Thoracic aorta (tissue), 2 donors: ENCODE measurements around the gene KLHL24. TPM values are rescaled to one million over a fixed set of nuclear protein-coding genes. Genes with fewer than 3 reads are reported as not detected.

Experiments used
- ATAC-seq: fragments of 150-250 bp; one replicate; pipeline ENCODE4 v1.8.0; 2017; ENCODE audit warnings: low read depth; ENCODE audit not compliant: insufficient number of reproducible peaks, low FRiP score
- DNase-seq: peaks from one replicate; pipeline ENCODE4 v3.0.0-alpha.2; 2020; ENCODE audit warnings: low spot score
- H3K27ac ChIP-seq, 2 donors: fragments of 200-600 bp; sonication (generic); 1 replicate in 1 of 2; 2 replicates in 1 of 2; pipeline ENCODE4 v1.5.1; 2016; ENCODE audit warnings: mild to moderate bottlenecking in 2 of 2, moderate library complexity in 2 of 2
- H3K27me3 ChIP-seq: fragments of 200-600 bp; sonication (generic); replicated peaks from 2 replicates; pipeline ENCODE4 v1.6.0; 2016; ENCODE audit warnings: mild to moderate bottlenecking; ENCODE audit not compliant: insufficient read depth
- H3K36me3 ChIP-seq: fragments of 200-600 bp; sonication (generic); one replicate; pipeline ENCODE4 v1.5.1; 2016
- H3K4me1 ChIP-seq, 2 donors: fragments of 200-600 bp; sonication (generic); 1 replicate in 1 of 2; 2 replicates in 1 of 2; pipeline versions ENCODE4 v1.5.1 to v1.6.0; 2016; ENCODE audit warnings: low read depth in 2 of 2, mild to moderate bottlenecking in 1 of 2; ENCODE audit not compliant: control insufficient read depth in 1 of 2
- H3K4me3 ChIP-seq: fragments of 200-600 bp; sonication (generic); 2 replicates; pipeline ENCODE4 v1.5.1; 2016; ENCODE audit warnings: mild to moderate bottlenecking
- H3K9me3 ChIP-seq: fragments of 200-600 bp; sonication (generic); 2 replicates; pipeline ENCODE4 v1.5.1; 2016
- total RNA-seq, 2 donors: library from RNA; depleted of rRNA; stranded (reverse); fragments of >200 nt; gene quantifications; one replicate each; pipeline versions ENCODE4 v1.1.0 to v1.2.3, GENCODE V29; 2016
- TF ChIP-seq, protein P1 (sequence below): fragments of 200-600 bp; sonication (generic); IDR thresholded peaks from one replicate; pipeline ENCODE4 v1.5.1; 2019; ENCODE audit warnings: antibody characterized with exemption

The KLHL24 gene
- total RNA-seq, 2 donors from 2014 or later: 42.6 to 91.7 TPM

DNA sequence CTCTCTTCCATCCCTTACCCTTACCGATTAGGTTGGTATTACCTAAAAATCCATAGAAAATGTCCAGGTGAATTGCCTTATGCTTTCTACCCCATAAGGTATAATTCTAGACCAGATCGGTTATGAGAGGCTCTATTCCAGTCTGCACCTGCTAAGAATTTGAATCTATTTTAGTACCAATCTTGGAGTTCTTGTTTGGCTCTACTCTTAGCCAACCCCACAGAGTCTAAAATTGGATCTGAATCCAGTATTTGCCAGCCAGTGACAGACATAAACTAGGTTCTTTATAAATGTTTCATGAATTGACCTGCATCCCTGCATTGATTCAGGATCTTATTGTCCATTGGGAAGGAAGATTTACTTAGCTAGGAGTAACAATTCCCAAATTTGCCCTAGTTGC, 6.5 kb downstream of the KLHL24 start:
- Histone ChIP-seq H3K4me1 (peaks cover 30 to 32% of the 10 kb centered on the region in 2 donors), H3K27ac (no peak overlapping the region)

DNA sequence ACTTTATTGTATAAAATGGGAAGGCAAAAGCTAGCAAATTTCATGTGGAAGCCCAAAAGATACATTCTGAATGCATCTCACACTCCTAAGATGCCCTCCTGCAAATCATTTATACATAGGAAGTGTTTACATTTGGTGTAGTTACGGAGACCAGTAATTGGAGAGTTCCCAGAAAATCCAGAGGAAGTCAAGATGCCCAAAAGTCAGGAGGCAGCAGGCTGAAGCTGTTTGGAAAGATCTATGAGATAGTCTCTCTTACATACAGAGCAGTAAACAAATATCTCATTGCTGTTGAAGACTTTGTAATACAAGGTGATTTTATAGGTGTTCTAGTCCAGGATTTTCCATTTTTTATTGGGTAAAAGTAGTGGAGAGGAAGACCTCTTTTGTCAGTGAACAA, 8.8 kb downstream of the KLHL24 start:
- Histone ChIP-seq H3K36me3 (no peaks in the 10 kb centered on the region), H3K4me1 (peaks cover 12 to 17% of the 10 kb centered on the region in 2 donors), H3K9me3 (no peaks in the 10 kb centered on the region), H3K4me3 (no peak overlapping the region), H3K27me3 (no peaks in the 10 kb centered on the region), H3K27ac (no peak overlapping the region)
- ATAC-seq: no peak
- no peak for DNase-seq
- TF ChIP-seq, protein P1, sequence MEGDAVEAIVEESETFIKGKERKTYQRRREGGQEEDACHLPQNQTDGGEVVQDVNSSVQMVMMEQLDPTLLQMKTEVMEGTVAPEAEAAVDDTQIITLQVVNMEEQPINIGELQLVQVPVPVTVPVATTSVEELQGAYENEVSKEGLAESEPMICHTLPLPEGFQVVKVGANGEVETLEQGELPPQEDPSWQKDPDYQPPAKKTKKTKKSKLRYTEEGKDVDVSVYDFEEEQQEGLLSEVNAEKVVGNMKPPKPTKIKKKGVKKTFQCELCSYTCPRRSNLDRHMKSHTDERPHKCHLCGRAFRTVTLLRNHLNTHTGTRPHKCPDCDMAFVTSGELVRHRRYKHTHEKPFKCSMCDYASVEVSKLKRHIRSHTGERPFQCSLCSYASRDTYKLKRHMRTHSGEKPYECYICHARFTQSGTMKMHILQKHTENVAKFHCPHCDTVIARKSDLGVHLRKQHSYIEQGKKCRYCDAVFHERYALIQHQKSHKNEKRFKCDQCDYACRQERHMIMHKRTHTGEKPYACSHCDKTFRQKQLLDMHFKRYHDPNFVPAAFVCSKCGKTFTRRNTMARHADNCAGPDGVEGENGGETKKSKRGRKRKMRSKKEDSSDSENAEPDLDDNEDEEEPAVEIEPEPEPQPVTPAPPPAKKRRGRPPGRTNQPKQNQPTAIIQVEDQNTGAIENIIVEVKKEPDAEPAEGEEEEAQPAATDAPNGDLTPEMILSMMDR: no peak

More for the DNA sequence above, 6.5 kb downstream of the KLHL24 start:
- Histone ChIP-seq H3K27me3 (no peaks in the 10 kb centered on the region), H3K36me3 (no peaks in the 10 kb centered on the region), H3K4me3 (no peak overlapping the region), H3K9me3 (no peaks in the 10 kb centered on the region)
- no peak for DNase-seq
- TF ChIP-seq, protein P1: no peak
- no peak for ATAC-seq

DNA sequence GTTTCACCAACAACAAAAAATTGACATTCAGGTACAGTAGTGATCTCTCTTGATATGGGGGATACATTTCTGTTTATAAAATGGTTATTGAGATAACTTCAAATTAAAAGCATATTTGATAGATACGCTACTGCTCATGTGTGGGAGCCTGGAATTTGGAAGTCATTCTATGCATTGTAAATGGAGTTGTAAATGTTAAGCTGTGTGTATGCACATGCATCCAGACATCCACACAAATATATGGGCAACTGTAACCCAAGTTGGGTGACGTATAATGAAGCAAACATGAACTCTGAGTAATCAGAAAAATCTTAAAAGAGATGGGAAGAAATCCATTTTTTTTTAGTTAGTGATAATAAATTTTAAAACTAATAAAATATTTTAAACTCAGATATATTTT, 9.8 kb downstream of the KLHL24 start:
- no peaks in the 10 kb centered on the region for H3K27me3 ChIP-seq
- TF ChIP-seq, protein P1: no peak
- H3K4me1 ChIP-seq: peaks cover 12 to 17% of the 10 kb centered on the region in 2 donors
- H3K9me3 ChIP-seq: no peaks in the 10 kb centered on the region
- DNase-seq (no peak), ATAC-seq (no peak)
- no peaks in the 10 kb centered on the region for H3K36me3 ChIP-seq
- H3K4me3 ChIP-seq: no peak overlapping the region
- H3K27ac ChIP-seq: no peak overlapping the region

DNA sequence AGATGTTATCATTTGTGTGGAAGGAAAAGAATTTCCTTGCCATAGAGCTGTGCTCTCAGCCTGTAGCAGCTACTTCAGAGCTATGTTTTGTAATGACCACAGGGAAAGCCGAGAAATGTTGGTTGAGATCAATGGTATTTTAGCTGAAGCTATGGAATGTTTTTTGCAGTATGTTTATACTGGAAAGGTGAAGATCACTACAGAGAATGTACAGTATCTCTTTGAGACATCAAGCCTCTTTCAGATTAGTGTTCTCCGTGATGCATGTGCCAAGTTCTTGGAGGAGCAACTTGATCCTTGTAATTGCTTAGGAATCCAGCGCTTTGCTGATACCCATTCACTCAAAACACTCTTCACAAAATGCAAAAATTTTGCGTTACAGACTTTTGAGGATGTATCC, 15.1 kb downstream of the KLHL24 start:
- Histone ChIP-seq H3K36me3 (peaks cover 11% of the 10 kb centered on the region), H3K27me3 (no peaks in the 10 kb centered on the region), H3K4me3 (no peak overlapping the region), H3K9me3 (peaks cover 21% of the 10 kb centered on the region), H3K27ac (no peak overlapping the region), H3K4me1 (no peaks in the 10 kb centered on the region)
- DNase-seq (no peak), ATAC-seq (no peak)
- TF ChIP-seq, protein P1: no peak

DNA sequence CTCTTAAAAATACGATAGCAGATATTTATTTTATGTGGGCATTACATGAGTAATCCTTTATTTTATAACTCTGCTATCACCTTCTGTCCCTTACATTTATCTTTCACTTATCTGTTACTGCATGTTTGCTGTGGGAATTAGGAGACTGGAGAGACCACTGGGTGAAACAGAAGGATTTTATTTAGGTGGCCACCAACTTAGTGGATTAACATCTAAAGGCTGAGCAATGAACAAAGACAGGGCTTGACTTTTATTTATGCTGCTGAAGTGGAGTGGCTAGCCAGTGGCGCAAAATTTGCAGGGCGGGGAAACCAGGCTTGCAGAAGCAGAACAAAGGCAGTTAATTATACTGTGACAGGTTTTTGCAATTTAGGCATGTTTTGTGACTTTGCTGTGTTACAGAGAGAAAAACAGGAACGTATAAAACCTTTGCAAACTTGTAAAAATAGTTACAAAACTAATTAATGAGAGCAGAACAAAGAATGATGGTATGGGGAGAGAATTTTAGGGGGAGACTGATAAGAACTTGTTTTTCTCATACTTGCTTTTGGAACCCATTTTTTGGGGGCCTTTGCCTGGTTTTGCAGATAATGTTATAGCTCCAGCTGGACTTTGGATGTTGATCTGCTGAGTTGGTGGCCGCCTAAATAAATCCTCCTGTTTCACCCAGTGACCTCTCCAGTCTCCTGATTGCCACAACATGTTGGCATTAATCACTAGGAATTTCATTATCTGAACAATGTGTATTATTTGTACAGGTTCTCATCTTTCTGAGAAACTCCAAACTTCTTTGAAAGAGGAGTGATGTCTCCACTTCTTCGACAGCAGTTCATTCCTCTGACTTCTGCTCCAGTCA, 18.0 kb downstream of the KLHL24 start:
- ATAC-seq (no peak), DNase-seq (no peak)
- Histone ChIP-seq H3K4me1 (peaks cover 0 to 2% of the 10 kb centered on the region in 2 donors), H3K4me3 (no peak overlapping the region), H3K9me3 (peaks cover 21% of the 10 kb centered on the region), H3K27me3 (no peaks in the 10 kb centered on the region), H3K36me3 (peaks cover 11% of the 10 kb centered on the region), H3K27ac (no peak overlapping the region)
- TF ChIP-seq, protein P1: no peak
